Measurements from ENCODE around the gene AMT. TPM values are rescaled to one million over a fixed set of nuclear protein-coding genes. Genes with fewer than 3 reads are reported as not detected.

The AMT gene
- total and polyA plus RNA-seq, 5 donors, result 17.4 to 33.7 (median 28.3) TPM

Other genes with a start within 250 kb of the AMT start
- 1 to 10 TPM; 3.2 to 3.8 (median 3.4) TPM for gene C3orf62, start 145.2 kb downstream of the AMT start, total RNA-seq
- gene C3orf62, start 145.2 kb downstream of the AMT start, polyA plus RNA-seq, result 3.9 TPM
- gene USP4, start 82.4 kb downstream of the AMT start, total RNA-seq, result 10 to 100 TPM; 36.6 to 46.0 (median 40.4) TPM
- gene USP4, start 82.4 kb downstream of the AMT start, polyA plus RNA-seq, result 19.5 TPM
- 100 to 1,000 TPM; 153 to 254 (median 196) TPM for gene GPX1, start 64.1 kb downstream of the AMT start, total RNA-seq
- 258 TPM for gene GPX1, start 64.1 kb downstream of the AMT start, polyA plus RNA-seq
- gene RHOA, start 10.5 kb downstream of the AMT start, total RNA-seq, result 100 to 1,000 TPM; 217 to 310 (median 265) TPM
- gene RHOA, start 10.5 kb downstream of the AMT start, polyA plus RNA-seq, result 142 TPM
- gene TCTA, start 10.1 kb downstream of the AMT start, total RNA-seq, result 10 to 100 TPM; 15.5 to 21.4 (median 19.0) TPM
- gene TCTA, start 10.1 kb downstream of the AMT start, polyA plus RNA-seq, result 19.4 TPM
- gene NICN1, start 6.9 kb upstream of the AMT start, total RNA-seq, result 10 to 100 TPM in 3 of 4 donors, 1 to 10 TPM in 1; 7.5 to 19.4 (median 18.4) TPM
- gene NICN1, start 6.9 kb upstream of the AMT start, polyA plus RNA-seq, result 13.3 TPM
- 100 to 1,000 TPM; 113 to 141 (median 121) TPM for gene DAG1, start 47.8 kb upstream of the AMT start, total RNA-seq
- gene DAG1, start 47.8 kb upstream of the AMT start, polyA plus RNA-seq, result 64.0 TPM
- 1 to 10 TPM in 1 of 4 donors, under 1 TPM in 3; 0.25 to 1.4 (median 0.39) TPM for gene BSN, start 132.0 kb upstream of the AMT start, total RNA-seq
- 0.38 TPM for gene BSN, start 132.0 kb upstream of the AMT start, polyA plus RNA-seq

Measured in right cardiac atrium (tissue), 5 donors.